GM18520 (cell line): Measurements from ENCODE around the gene NID1.
"Not testable (repeated sequence)": the region's sequence is repeated elsewhere in the genome, so short reads cannot be mapped to it uniquely, and the experiment has no call there.

Source experiments
- ATAC-seq: cut with Tn5 transposase; IDR thresholded peaks from one replicate; pipeline ENCODE4 v1.9.1; 2021; ENCODE audit not compliant: unreplicated experiment

NID1 gene

GRCh38 chr1:235971571-235972310 lies 93.1 kb downstream of the NID1 start:
- peak; percentile 82 for ATAC-seq

GRCh38 chr1:235971020-235971419 lies 93.9 kb downstream of the NID1 start:
- ATAC-seq: no peak

GRCh38 chr1:235968831-235969230 lies 96.1 kb downstream of the NID1 start:
- no peak for ATAC-seq

GRCh38 chr1:235966134-235966533 lies 98.8 kb downstream of the NID1 start:
- ATAC-seq: not testable (repeated sequence)

GRCh38 chr1:235960809-235961208 lies 104.1 kb downstream of the NID1 start:
- ATAC-seq: no peak

GRCh38 chr1:235958021-235958420 lies 106.9 kb downstream of the NID1 start:
- no peak for ATAC-seq

- no peak for ATAC-seq
Observed at GRCh38 chr1:235955777-235956176, 109.1 kb downstream of the NID1 start.

- ATAC-seq: peak; percentile 77
Observed at GRCh38 chr1:235954306-235955283, 110.3 kb downstream of the NID1 start.

GRCh38 chr1:235953801-235954200 lies 111.1 kb downstream of the NID1 start:
- no peak for ATAC-seq

- peak; percentile 66 for ATAC-seq
Observed at GRCh38 chr1:235952950-235953615, 111.8 kb downstream of the NID1 start.

- no peak for ATAC-seq
Observed at GRCh38 chr1:235951661-235952060, 113.2 kb downstream of the NID1 start.

GRCh38 chr1:235950318-235950717 lies 114.6 kb downstream of the NID1 start:
- ATAC-seq: no peak

- no peak for ATAC-seq
Observed at GRCh38 chr1:235948774-235949427, 116.0 kb downstream of the NID1 start.

GRCh38 chr1:235947989-235948388 lies 116.9 kb downstream of the NID1 start:
- ATAC-seq: no peak

- ATAC-seq: no peak
Observed at GRCh38 chr1:235946571-235946981, 118.3 kb downstream of the NID1 start.

GRCh38 chr1:235945775-235946570 lies 118.9 kb downstream of the NID1 start:
- ATAC-seq: no peak

GRCh38 chr1:235943581-235944114 lies 121.2 kb downstream of the NID1 start:
- ATAC-seq: no peak

GRCh38 chr1:235942979-235943575 lies 121.8 kb downstream of the NID1 start:
- ATAC-seq: no peak

GRCh38 chr1:235942625-235942934 lies 122.3 kb downstream of the NID1 start:
- no peak for ATAC-seq
